NCI-H82 treated with DMSO at 0.1 percent for 48 hours (cell line): ENCODE measurements around the gene XAGE5.
"Not testable (repeated sequence)": the region's sequence is repeated elsewhere in the genome, so short reads cannot be mapped to it uniquely, and the experiment has no call there.

Source experiments
- DNase-seq: peaks from one replicate; lab custom pipeline; 2025; ENCODE audit not compliant: unreplicated experiment; lab: John Stamatoyannopoulos, UW

Gene XAGE5, protein sequence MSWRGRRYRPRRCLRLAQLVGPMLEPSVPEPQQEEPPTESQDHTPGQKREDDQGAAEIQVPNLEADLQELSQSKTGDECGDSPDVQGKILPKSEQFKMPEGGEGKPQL

DNA sequence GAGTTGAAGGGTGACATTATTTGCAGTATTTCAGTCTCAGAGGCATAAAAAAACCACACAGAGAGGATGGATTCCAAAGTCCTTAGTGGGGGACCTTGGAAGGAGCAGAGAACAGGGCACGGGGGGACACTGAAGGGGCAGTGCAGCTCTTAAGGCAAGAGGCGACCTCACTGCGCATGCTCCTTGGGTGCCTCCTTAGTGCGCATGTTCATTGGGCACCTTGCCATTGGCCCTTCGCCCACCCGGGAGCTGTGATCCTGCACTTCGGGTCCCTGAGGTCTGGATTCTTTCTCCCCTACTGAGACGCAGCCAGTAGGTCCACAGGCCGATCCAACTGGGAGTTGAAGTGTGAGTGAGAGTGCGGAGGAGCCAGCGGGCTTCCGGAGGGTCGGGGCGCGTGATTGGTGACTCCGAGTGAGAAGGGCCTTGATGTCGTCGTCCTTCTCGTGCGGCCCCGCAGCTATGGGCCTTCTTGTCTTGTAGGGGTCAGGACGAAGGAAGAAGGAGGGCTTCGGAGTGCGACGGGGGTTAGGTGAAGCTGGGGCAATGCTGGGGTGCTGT is at the start of gene XAGE5:
XAGE5 (plus strand) TSS at position 223 of the 561 bp plus-strand sequence. CDS start 1,280 bp downstream, outside the sequence.
- DNase-seq: no peak

GRCh38 chrX:52765983-52766382 is 45.1 kb upstream of the XAGE5 start:
- DNase-seq: not testable (repeated sequence)

DNA sequence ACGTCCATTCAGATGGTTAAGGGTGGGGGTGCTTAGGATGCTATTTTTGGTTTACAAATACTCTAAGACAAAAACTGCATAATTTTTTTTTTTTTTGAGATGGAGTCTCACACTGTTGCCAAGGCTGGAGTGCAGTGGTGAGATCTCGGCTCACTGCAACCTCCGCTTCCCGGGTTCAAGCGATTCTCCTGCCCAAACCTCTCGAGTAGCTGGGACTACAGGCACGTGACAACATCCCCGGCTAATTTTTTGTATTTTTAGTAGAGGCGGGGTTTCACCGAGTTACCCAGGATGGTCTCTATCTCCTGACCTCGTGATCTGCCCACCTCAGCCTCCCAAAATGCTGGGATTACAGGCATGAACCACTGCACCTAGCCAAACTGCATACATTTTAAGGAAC is 37.6 kb upstream of the XAGE5 start:
- not testable (repeated sequence) for DNase-seq

DNA sequence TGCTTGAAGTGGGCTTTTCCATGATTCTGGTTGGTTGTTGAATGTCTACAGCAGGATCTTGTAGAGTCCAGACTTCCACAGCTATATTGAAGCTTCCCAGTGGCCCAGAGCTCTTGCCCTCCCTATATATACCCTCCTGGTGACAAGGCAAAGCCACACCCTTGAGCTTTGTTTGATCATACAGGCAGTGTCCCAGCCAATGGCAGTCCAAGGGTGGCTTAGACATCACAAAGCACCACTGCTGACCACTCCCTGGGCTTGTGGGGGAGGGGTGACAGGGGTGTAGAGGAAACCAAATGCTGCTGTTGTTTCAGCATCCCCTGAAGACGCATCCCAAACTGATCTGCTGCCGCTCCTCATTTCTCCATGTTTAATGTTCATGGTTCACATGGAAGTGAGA is 13.8 kb upstream of the XAGE5 start, which contains the start of gene SPANXN5:
SPANXN5 (minus strand) TSS at position 101 of the 400 bp plus-strand sequence; CDS start at position 22, 79 bp downstream.
- DNase-seq: not testable (repeated sequence)

- not testable (repeated sequence) for DNase-seq
These were observed 6.2 kb upstream of the XAGE5 start for GRCh38 chrX:52804876-52805275.

DNA sequence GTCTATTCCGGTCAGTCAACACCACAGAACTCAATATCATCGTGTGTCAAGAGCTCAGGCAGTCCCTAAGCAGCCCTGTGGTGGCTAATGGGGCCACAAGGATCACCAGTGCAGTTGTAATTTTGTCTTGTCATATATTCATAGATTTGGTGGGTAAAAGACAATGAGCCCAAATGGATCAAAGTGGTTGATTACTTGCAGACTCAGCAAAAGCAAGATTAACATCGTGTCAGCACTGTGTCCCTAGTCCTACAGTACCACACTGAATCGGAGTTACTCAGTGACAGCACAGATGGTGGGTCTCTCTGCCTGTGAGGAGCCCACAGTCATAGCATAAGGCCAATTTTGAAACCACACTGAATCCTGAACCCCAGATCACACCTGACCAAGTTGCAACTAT is 8.7 kb downstream of the XAGE5 start:
- no peak for DNase-seq

GRCh38 chrX:52821079-52821760 is 10.1 kb downstream of the XAGE5 start:
- DNase-seq: no peak

- DNase-seq: no peak
These were observed 13.5 kb downstream of the XAGE5 start for GRCh38 chrX:52824608-52825007.

DNA sequence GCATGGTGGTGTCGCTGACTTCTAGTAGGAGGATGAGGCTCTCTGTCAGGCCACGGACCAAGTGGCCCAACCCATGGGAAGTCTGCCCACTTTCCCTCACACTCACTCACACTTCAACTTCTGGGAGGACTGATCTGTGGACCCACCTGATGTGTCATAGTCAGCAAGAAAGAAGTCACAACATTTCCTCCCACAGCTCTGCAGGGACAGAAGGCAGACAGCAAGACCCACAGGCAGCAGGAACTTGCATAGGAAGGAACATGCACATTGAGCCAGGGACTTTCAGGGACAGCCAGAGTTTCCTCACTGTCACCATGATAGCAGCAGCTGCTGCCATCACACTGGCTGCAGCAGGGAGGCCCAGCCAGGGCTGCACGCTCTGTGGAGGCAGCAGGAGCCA is 19.5 kb downstream of the XAGE5 start:
- DNase-seq: no peak

DNA sequence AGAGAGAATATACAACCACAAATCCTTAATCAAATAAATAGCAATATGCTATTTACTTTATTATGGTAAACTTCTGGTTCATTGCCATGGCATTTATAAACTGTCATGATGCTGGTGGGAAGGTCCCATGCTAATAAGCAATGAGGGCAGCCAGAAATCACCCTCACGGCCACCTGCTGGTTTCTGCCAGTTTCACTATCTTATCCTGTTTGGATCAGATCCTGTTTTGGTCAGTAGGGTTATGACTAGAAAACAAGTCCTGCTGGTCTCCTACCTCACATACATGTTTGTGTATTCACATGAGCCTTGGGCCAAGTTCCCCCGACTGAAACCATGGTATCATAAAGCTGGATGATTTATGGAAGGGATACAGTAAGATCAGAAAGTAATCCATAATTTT is 28.1 kb downstream of the XAGE5 start:
- DNase-seq: no peak

- DNase-seq: not testable (repeated sequence)
These were observed 32.5 kb downstream of the XAGE5 start for GRCh38 chrX:52843619-52844018.

DNA sequence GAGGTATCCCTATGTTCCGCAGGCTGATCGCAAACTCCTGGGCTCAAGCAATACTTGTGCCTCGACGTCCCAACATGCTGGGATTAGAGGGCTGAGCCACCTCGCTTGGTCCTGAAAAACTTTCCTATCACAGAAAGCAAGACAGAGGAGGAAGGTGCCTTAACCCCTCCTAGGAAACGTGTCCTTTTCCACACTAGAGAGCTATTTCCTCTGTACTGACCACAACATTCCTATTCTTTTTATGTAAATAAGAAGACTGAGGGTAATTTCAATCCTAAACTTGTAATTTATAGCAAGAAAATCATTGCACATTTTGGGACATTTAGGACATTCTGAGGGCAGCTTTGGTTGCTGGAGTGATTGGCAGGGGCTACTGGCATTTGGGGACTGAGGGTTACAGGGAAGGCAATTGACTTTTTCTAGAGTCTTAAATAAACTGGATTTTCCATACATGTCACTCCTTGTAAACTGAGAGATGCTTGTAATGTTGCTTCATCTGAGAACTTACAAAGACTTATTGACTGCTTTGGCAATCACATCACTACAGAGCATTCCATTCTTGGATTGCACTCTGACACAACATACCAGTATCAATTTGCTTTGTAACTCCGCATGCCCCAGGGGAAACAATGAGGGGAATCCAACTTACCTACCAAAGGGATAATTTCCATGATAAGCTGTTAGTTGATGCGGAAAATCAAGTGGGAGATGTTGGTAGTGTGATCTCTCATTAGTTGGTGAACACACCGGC is 41.2 kb downstream of the XAGE5 start:
- DNase-seq: no peak

DNA sequence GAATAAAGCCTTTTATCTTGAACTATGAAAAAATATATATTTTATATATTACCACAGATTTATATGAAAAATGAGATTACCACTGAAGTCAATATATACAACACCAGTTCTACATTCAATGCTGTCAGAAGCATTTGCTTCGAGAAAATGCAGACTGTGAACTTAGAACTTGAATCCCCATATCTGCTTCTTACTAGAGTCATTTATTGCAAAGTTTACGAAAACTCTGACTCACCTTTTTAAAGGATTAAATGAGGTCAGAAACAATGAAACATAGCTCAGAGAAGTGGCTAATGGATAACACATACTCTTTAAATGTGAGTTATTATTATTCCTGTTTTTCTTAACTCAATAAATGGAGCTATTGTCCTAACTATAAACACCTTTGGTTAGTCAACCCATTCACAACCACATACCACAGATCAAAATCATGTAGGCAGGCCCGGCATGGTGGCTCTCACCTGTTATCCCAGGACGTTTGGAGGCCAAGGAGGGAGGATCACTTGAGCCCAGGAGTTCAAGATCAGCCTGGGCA is 46.0 kb downstream of the XAGE5 start:
- not testable (repeated sequence) for DNase-seq

DNA sequence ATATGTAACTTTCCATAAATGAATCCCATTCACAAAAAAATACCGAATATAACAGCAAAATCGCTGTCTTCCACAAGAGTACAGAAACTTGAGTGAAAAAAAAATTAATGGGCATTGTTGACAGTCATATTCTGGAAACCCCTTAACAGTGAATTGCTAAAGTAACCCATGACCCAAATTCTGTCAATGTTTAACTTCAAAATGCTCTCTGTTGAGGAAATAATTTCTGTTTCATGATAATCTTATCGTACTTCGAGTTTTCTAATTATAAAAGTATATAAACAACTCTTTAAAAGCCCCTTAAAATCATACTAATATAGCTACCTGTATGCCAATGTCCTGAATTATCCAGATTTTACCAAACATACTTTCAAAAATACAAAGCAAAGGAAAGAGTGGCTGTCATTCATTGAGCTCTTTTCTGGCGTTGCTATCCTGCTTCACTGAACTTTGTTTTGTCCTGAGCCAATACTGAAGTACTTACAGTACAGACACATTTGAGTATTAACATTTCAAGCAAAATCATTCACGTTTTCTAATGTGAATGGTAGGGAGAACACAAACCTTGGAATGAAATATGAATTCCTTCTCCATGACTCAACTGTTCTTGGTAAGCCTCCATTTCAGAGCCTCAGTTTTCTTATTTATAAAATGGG is 54.4 kb downstream of the XAGE5 start:
- DNase-seq: no peak
